SJCRH30 (cell line): ENCODE data around the gene BLTP3A. TPM values are rescaled to one million over a fixed set of nuclear protein-coding genes. Genes with fewer than 3 reads are reported as not detected.

Source experiments
- DNase-seq, 2 experiments: peaks; one replicate each; pipeline ENCODE4 v3.0.0-alpha.2; 2015 to 2020
- H3K27ac ChIP-seq: fragments of 250-450 bp; sonication (Bioruptor Pico); 2 replicates; pipeline ENCODE4 v1.5.1; 2020; ENCODE audit warnings: mild to moderate bottlenecking, moderate library complexity
- H3K27me3 ChIP-seq: fragments of 250-450 bp; sonication (Bioruptor Pico); 2 replicates; pipeline ENCODE4 v1.5.1; 2020; ENCODE audit warnings: mild to moderate bottlenecking, moderate library complexity
- H3K36me3 ChIP-seq: fragments of 250-450 bp; sonication (Bioruptor Pico); 2 replicates; pipeline ENCODE4 v1.5.1; 2020; ENCODE audit warnings: mild to moderate bottlenecking, moderate library complexity
- H3K4me1 ChIP-seq: fragments of 250-450 bp; sonication (Bioruptor Pico); 2 replicates; pipeline ENCODE4 v1.5.1; 2020; ENCODE audit warnings: mild to moderate bottlenecking, moderate library complexity
- H3K4me3 ChIP-seq: fragments of 250-450 bp; sonication (Bioruptor Pico); 2 replicates; pipeline ENCODE4 v1.5.1; 2020; ENCODE audit warnings: mild to moderate bottlenecking, moderate library complexity
- H3K9me3 ChIP-seq: fragments of 250-450 bp; sonication (Bioruptor Pico); replicated peaks from 2 replicates; pipeline ENCODE4 v1.5.1; 2020; ENCODE audit warnings: mild to moderate bottlenecking, moderate library complexity
- total RNA-seq: library from RNA; depleted of rRNA; stranded (reverse); fragments of >200 nt; shearing (Covaris generic); gene quantifications from 2 replicates; pipeline ENCODE4 v1.2.3, GENCODE V29; 2014; rRNA removed

Gene BLTP3A
- total RNA-seq, 1 experiment from 2014 or later: 8.8 TPM

- no peak overlapping the region for H3K4me3 ChIP-seq
- no peaks in the 10 kb centered on the region for H3K4me1 ChIP-seq
- no peak overlapping the region for H3K27ac ChIP-seq
- H3K9me3 ChIP-seq: no peaks in the 10 kb centered on the region
- H3K27me3 ChIP-seq: no peaks in the 10 kb centered on the region
- DNase-seq: no peak
- no peaks in the 10 kb centered on the region for H3K36me3 ChIP-seq
Measured at GRCh38 chr6:34837528-34837927, 45.6 kb downstream of the BLTP3A start.

DNA sequence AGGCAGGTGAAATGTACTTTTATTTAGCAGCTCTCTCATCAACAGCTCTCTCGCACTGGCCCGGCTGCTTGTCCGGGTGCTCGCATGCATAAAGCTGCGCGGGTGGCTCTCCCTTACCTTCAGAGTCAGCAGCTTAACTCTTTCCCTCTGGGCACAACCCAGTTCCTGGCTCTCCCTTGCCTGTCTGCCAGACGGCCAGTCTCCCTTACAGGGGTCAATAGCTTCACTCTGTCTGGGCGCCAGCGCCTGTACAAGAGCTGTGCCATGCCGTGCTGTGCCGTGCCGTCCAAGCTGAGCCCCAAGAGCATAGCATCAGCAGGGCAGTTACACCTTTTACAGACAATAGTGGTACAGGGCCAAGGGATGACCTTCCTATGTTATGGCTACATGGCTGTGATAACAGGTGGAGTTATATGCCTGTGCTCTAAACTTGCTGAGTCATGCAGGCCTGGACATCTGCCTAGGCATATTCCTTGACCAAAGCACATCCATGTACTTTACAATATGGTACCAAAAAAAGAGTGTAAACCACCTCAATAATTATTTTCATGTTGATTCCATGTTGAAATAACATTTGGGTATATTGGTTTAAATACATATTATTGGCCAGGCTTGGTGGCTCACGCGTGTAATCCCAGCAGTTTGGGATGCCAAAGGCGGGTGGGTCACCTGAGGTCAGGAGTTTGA lies 47.9 kb downstream of the BLTP3A start:
- no peaks in the 10 kb centered on the region for H3K36me3 ChIP-seq
- no peak overlapping the region for H3K27ac ChIP-seq
- H3K9me3 ChIP-seq: no peaks in the 10 kb centered on the region
- no peaks in the 10 kb centered on the region for H3K27me3 ChIP-seq
- no peak overlapping the region for H3K4me3 ChIP-seq
- no peak for DNase-seq
- H3K4me1 ChIP-seq: no peaks in the 10 kb centered on the region

Other genes with a start within 250 kb of the BLTP3A start
- gene SPDEF, start 235.8 kb upstream of the BLTP3A start, total RNA-seq: not detected in 2 replicates
- 41.4 and 43.3 TPM in 2 replicates for gene ILRUN, start 95.3 kb upstream of the BLTP3A start, total RNA-seq
- 224 and 233 TPM in 2 replicates for gene SNRPC, start 34.6 kb upstream of the BLTP3A start, total RNA-seq
- gene TAF11, start 96.0 kb downstream of the BLTP3A start, total RNA-seq: 50.6 and 54.0 TPM in 2 replicates
- gene ANKS1A, start 97.2 kb downstream of the BLTP3A start, total RNA-seq: 16.0 and 18.2 TPM in 2 replicates